HepG2 (cell line): ENCODE data around the gene HOXA1. TPM values are rescaled to one million over a fixed set of nuclear protein-coding genes. Genes with fewer than 3 reads are reported as not detected.
A peak's percentile ranks its signal among the peaks of the same experiment; 100 is the strongest.

Experiments used
- FOSL2 ChIP-seq: sonication (generic); formaldehyde crosslinking; IDR thresholded peaks from 2 replicates; pipeline ENCODE4 v1.4.0; 2020; ENCODE audit warnings: missing genetic modification reagents
- KLF9 ChIP-seq: IDR thresholded peaks from 2 replicates; pipeline ENCODE4 v1.6.1; 2016; ENCODE audit warnings: low read depth
- MAX ChIP-seq: IDR thresholded peaks from 2 replicates; pipeline ENCODE4 v1.6.1; 2012; ENCODE audit warnings: inconsistent platforms
- NCOR1 ChIP-seq: fragments of 200-600 bp; sonication (generic); IDR thresholded peaks from 2 replicates; pipeline ENCODE4 v1.7.0; 2017; ENCODE audit warnings: antibody characterized with exemption, low read length, borderline replicate concordance
- NR0B2 ChIP-seq: sonication (generic); formaldehyde crosslinking; IDR thresholded peaks from 2 replicates; pipeline ENCODE4 v1.4.0; 2020; ENCODE audit warnings: mild to moderate bottlenecking, missing genetic modification reagents
- PHF5A ChIP-seq: IDR thresholded peaks from one replicate; pipeline ENCODE4 v1.6.1; 2018; ENCODE audit warnings: low read depth, missing genetic modification reagents; ENCODE audit not compliant: unreplicated experiment
- PHF8 ChIP-seq: sonication (generic); formaldehyde crosslinking; IDR thresholded peaks from 2 replicates; pipeline ENCODE4 v1.5.0; 2020; ENCODE audit warnings: missing genetic modification reagents
- SRF ChIP-seq: IDR thresholded peaks from 2 replicates; pipeline ENCODE4 v1.6.1; 2011; ENCODE audit warnings: mild to moderate bottlenecking, low read depth, low read length, moderate library complexity
- ZBTB40 ChIP-seq, 2 experiments: fragments of 450-650 bp in 1 of 2; sonication (generic) in 1 of 2; formaldehyde crosslinking in 1 of 2; IDR thresholded peaks; 2 replicates each; pipeline versions ENCODE4 v1.6.1 to v1.8.0; 2016 to 2022; ENCODE audit warnings: antibody characterized with exemption in 1 of 2, mild to moderate bottlenecking in 1 of 2, missing genetic modification reagents in 1 of 2
- ZNF124 ChIP-seq: sonication (generic); formaldehyde crosslinking; IDR thresholded peaks from 2 replicates; pipeline ENCODE4 v1.4.0; 2020; ENCODE audit warnings: missing genetic modification reagents
- ZNF251 ChIP-seq: sonication (generic); formaldehyde crosslinking; IDR thresholded peaks from 2 replicates; pipeline ENCODE4 v1.9.0; 2021; ENCODE audit warnings: mild to moderate bottlenecking, missing genetic modification reagents
- ZNF3 ChIP-seq: IDR thresholded peaks from 2 replicates; pipeline ENCODE4 v1.7.0; 2017; ENCODE audit warnings: inconsistent platforms
- ZNF317 ChIP-seq: sonication (generic); formaldehyde crosslinking; IDR thresholded peaks from 2 replicates; pipeline ENCODE4 v1.5.0; 2020; ENCODE audit warnings: mild to moderate bottlenecking, missing genetic modification reagents
- ZNF513 ChIP-seq: sonication (generic); formaldehyde crosslinking; conservative IDR thresholded peaks from 2 replicates; pipeline ENCODE4 v1.5.0; 2020; ENCODE audit warnings: missing genetic modification reagents
- ZNF605 ChIP-seq: sonication (generic); formaldehyde crosslinking; IDR thresholded peaks from 2 replicates; pipeline ENCODE4 v1.8.0; 2022; ENCODE audit warnings: mild to moderate bottlenecking, missing genetic modification reagents
- ZNF644 ChIP-seq: IDR thresholded peaks from 2 replicates; pipeline ENCODE4 v1.6.1; 2016; ENCODE audit warnings: low read depth
- ZNF652 ChIP-seq: IDR thresholded peaks from 2 replicates; pipeline ENCODE4 v1.6.1; 2016; ENCODE audit warnings: low read depth, borderline replicate concordance
- ZNF782 ChIP-seq: sonication (generic); formaldehyde crosslinking; IDR thresholded peaks from 2 replicates; pipeline ENCODE4 v1.4.0; 2020; ENCODE audit warnings: missing genetic modification reagents, mild to moderate bottlenecking, borderline replicate concordance
- ZSCAN29 ChIP-seq: sonication (generic); formaldehyde crosslinking; conservative IDR thresholded peaks from 2 replicates; pipeline ENCODE4 v1.4.0; 2020; ENCODE audit warnings: mild to moderate bottlenecking, missing genetic modification reagents
- polyA plus RNA-seq, 8 experiments: library from polyadenylated mRNA; depleted of rRNA in 3 of 8; stranded (reverse) in 7 of 8; unstranded in 1 of 8; fragments of >200 nt; fragmentation: Illumina TruSeq in 4 of 8; extraction: Trizol in 4 of 8; gene quantifications; 2 replicates each; pipeline versions ENCODE4 v1.2.1 to v1.2.3, GENCODE V29; 2011 to 2016; ENCODE audit warnings: low read depth in 4 of 8, missing spikeins in 1 of 8, mixed read lengths in 1 of 8; ENCODE audit not compliant: insufficient read depth in 1 of 8
- total RNA-seq, 5 experiments: library from RNA; depleted of rRNA; stranded (reverse); fragments of >200 nt; fragmentation: Illumina TruSeq; extraction: Trizol; gene quantifications; 2 replicates each; pipeline ENCODE4 v1.2.3, GENCODE V29; 2016; ENCODE audit warnings: low read depth in 1 of 5

The HOXA1 gene
- total and polyA plus RNA-seq, 2 of the 13 experiments (the other 11 are each of a cell fraction or from before 2014, with no cell fraction given): 0.18 to 0.20 TPM

GRCh38 chr7:27122077-27122910, 26.5 kb upstream of the HOXA1 start (continued):
- no peak for TF ChIP-seq ZBTB40 (IDR thresholded peaks at IDR 0.05)
- 0 out of 2 replicates have a peak, but pooled peaks have one; percentile 25 for TF ChIP-seq ZBTB40 (CRISPR knock-in tag; IDR thresholded peaks at IDR 0.05)
- TF ChIP-seq ZNF605 (CRISPR knock-in tag): peak; percentile 68
- 0 out of 2 replicates have a peak, but pooled peaks have one; percentile 1 for TF ChIP-seq SRF
- TF ChIP-seq ZNF251 (CRISPR knock-in tag): no peak
- no peak for TF ChIP-seq PHF5A (CRISPR knock-in tag)
- no peak for TF ChIP-seq ZNF3 (CRISPR knock-in tag)
- TF ChIP-seq PHF8: peak; percentile 72
- TF ChIP-seq NR0B2: no peak
- TF ChIP-seq ZNF652 (CRISPR knock-in tag): no peak
- TF ChIP-seq ZSCAN29: no peak; the same call in 1 of the 2 replicates
- TF ChIP-seq ZNF782 (CRISPR knock-in tag): no peak
- TF ChIP-seq ZNF513 (CRISPR knock-in tag): no peak
- peak; percentile 65; the same call in 1 of the 2 replicates for TF ChIP-seq ZNF124 (CRISPR knock-in tag)
- TF ChIP-seq KLF9: no peak
- TF ChIP-seq ZNF644 (CRISPR knock-in tag): peak; percentile 38; the same call in 1 of the 2 replicates
- 0 out of 2 replicates have a peak, but pooled peaks have one; percentile 63 for TF ChIP-seq ZNF317 (CRISPR knock-in tag)
- TF ChIP-seq MAX: peak; percentile 71
- TF ChIP-seq NCOR1: peak; percentile 90
- TF ChIP-seq FOSL2 (CRISPR knock-in tag): peak; percentile 41; the same call in 1 of the 2 replicates
